ENCODE data around the gene MRTFA.

DNA sequence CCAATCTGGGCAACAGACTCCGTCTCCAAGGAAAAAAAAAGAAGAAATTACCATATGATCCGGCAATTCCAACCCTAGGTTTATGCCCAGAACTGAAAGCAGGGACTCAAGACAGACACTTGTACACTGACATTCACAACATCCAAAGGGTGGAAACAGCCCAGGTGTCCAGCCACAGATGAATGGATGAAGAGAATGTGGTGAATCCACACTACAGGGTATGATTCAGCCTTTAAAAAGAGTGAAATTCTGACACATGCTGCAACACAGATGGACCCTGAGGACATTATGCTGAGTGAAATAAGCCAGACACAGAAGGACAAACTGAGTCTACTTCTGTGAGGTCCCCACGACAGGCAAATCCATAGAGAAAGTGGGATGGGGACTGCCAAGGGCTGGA, 222.2 kb downstream of the MRTFA start:
- TF ChIP-seq EZH2 (IDR thresholded peaks at IDR 0.05): no peak
- TF ChIP-seq, protein P1, sequence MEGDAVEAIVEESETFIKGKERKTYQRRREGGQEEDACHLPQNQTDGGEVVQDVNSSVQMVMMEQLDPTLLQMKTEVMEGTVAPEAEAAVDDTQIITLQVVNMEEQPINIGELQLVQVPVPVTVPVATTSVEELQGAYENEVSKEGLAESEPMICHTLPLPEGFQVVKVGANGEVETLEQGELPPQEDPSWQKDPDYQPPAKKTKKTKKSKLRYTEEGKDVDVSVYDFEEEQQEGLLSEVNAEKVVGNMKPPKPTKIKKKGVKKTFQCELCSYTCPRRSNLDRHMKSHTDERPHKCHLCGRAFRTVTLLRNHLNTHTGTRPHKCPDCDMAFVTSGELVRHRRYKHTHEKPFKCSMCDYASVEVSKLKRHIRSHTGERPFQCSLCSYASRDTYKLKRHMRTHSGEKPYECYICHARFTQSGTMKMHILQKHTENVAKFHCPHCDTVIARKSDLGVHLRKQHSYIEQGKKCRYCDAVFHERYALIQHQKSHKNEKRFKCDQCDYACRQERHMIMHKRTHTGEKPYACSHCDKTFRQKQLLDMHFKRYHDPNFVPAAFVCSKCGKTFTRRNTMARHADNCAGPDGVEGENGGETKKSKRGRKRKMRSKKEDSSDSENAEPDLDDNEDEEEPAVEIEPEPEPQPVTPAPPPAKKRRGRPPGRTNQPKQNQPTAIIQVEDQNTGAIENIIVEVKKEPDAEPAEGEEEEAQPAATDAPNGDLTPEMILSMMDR (IDR thresholded peaks at IDR 0.05 in 2 of 3, conservative IDR thresholded peaks at IDR 0.05 in 1 of 3; ENCODE audit: borderline replicate concordance in 1 of 3, insufficient read depth in 1 of 3, low read depth in 2 of 3, low read length in 2 of 3): no peak
- TF ChIP-seq, protein P2, sequence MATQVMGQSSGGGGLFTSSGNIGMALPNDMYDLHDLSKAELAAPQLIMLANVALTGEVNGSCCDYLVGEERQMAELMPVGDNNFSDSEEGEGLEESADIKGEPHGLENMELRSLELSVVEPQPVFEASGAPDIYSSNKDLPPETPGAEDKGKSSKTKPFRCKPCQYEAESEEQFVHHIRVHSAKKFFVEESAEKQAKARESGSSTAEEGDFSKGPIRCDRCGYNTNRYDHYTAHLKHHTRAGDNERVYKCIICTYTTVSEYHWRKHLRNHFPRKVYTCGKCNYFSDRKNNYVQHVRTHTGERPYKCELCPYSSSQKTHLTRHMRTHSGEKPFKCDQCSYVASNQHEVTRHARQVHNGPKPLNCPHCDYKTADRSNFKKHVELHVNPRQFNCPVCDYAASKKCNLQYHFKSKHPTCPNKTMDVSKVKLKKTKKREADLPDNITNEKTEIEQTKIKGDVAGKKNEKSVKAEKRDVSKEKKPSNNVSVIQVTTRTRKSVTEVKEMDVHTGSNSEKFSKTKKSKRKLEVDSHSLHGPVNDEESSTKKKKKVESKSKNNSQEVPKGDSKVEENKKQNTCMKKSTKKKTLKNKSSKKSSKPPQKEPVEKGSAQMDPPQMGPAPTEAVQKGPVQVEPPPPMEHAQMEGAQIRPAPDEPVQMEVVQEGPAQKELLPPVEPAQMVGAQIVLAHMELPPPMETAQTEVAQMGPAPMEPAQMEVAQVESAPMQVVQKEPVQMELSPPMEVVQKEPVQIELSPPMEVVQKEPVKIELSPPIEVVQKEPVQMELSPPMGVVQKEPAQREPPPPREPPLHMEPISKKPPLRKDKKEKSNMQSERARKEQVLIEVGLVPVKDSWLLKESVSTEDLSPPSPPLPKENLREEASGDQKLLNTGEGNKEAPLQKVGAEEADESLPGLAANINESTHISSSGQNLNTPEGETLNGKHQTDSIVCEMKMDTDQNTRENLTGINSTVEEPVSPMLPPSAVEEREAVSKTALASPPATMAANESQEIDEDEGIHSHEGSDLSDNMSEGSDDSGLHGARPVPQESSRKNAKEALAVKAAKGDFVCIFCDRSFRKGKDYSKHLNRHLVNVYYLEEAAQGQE (IDR thresholded peaks at IDR 0.05; ENCODE audit: low read depth): no peak
- no peak for TF ChIP-seq POLR2A (IDR thresholded peaks at IDR 0.05; ENCODE audit: borderline replicate concordance, extremely low read depth, insufficient read depth, insufficient read length)
- TF ChIP-seq SRF (IDR thresholded peaks at IDR 0.05; ENCODE audit: low read depth): no peak
- TF ChIP-seq EZH2phosphoT487 (IDR thresholded peaks at IDR 0.05; ENCODE audit: borderline replicate concordance): no peak
- TF ChIP-seq POLR2AphosphoS5 (IDR thresholded peaks at IDR 0.05; ENCODE audit: low read depth, low read length): no peak
- no peak for TF ChIP-seq RAD21 (IDR thresholded peaks at IDR 0.05; ENCODE audit: low read depth)
- TF ChIP-seq YY1 (IDR thresholded peaks at IDR 0.05; ENCODE audit: extremely low read depth, insufficient replicate concordance, low read depth, low read length): no peak
- no peak for TF ChIP-seq CEBPB (IDR thresholded peaks at IDR 0.05; ENCODE audit: low read depth)
- TF ChIP-seq SIN3A (IDR thresholded peaks at IDR 0.05; ENCODE audit: low read depth): no peak
- no peak for TF ChIP-seq ZNF274 (IDR thresholded peaks at IDR 0.05; ENCODE audit: low read depth, low read length)
- no peak for TF ChIP-seq TCF7L2 (IDR thresholded peaks at IDR 0.05; ENCODE audit: borderline replicate concordance, extremely low read depth, insufficient read depth, insufficient read length)
